Esophagus squamous epithelium (tissue), 4 donors: ENCODE results near the gene CACNB4.

Experiments
- CTCF ChIP-seq, 6 experiments: fragments of 450-650 bp in 4 of 6; fragments of 200-600 bp in 2 of 6; sonication (generic) in 2 of 6; IDR thresholded peaks; one replicate each; pipeline ENCODE4 v1.5.1; 2016 to 2019; ENCODE audit warnings: antibody characterized with exemption in 6 of 6, mild to moderate bottlenecking in 4 of 6, moderate library complexity in 4 of 6
- POLR2A ChIP-seq, 4 donors: fragments of 450-650 bp; IDR thresholded peaks; one replicate each; pipeline ENCODE4 v1.6.1; 2017; ENCODE audit warnings: antibody characterized with exemption in 4 of 4, mild to moderate bottlenecking in 4 of 4, moderate library complexity in 3 of 4

- TF ChIP-seq CTCF (IDR thresholded peaks at IDR 0.05), result no peak
- TF ChIP-seq POLR2A (IDR thresholded peaks at IDR 0.05), result no peak
Measured at GRCh38 chr2:152024477-152024876, 74.4 kb downstream of the CACNB4 start.
